HCT116 (cell line): ENCODE data around the gene SC5D. TPM values are rescaled to one million over a fixed set of nuclear protein-coding genes. Genes with fewer than 3 reads are reported as not detected.

Experiments used
- ATAC-seq: fragments of 200-7000 bp; cut with Tn5 transposase; 2 replicates; pipeline ENCODE4 v1.9.1; 2020; ENCODE audit warnings: mild to moderate bottlenecking, moderate library complexity
- BruUV-seq: library from RNA; stranded (reverse); fragments of 400-500 nt; replicated peaks from 2 replicates; lab custom pipeline; 2021; lab: Mats Ljungman, UMichigan
- CTCF ChIA-PET: fragments of 300-600 bp; sonication (Branson Sonifier 250); formaldehyde crosslinking; loops from one replicate; lab custom pipeline; 2021; ENCODE audit warnings: antibody characterized with exemption; lab: Charles Lee
- POLR2A ChIA-PET: fragments of 300-600, 350-600 bp; sonication (Branson Sonifier 250); formaldehyde crosslinking; loops from one replicate; lab custom pipeline; 2021; ENCODE audit warnings: antibody characterized with exemption; lab: Charles Lee
- RAD21 ChIA-PET, 2 experiments: fragments of 300-600 bp; sonication (Branson Sonifier 250); formaldehyde crosslinking; loops; one replicate each; lab custom pipeline; 2023; ENCODE audit warnings: low total read pairs in 2 of 2; ENCODE audit not compliant: uncharacterized antibody in 2 of 2, unreplicated experiment in 2 of 2, low non-redundant PET in 1 of 2; lab: Charles Lee
- DNase-seq: peaks from one replicate; pipeline ENCODE4 v3.0.0-alpha.2; 2010; ENCODE audit warnings: low read depth, low spot score
- H2AFZ ChIP-seq: fragments of 200-600 bp; shearing (Covaris generic), sonication (generic); 2 replicates; pipeline ENCODE4 v1.6.1; 2017; ENCODE audit warnings: low read depth, mixed run types, mixed read lengths, antibody characterized with exemption, low read length; ENCODE audit not compliant: poor library complexity, severe bottlenecking
- H3K27ac ChIP-seq: 2 replicates; pipeline ENCODE4 v1.5.1; 2012; ENCODE audit warnings: low read depth, low read length
- H3K27me3 ChIP-seq: fragments of 200-600 bp; sonication (generic); 2 replicates; pipeline ENCODE4 v1.6.1; 2016; ENCODE audit warnings: mixed run types, low read length, mixed read lengths; ENCODE audit not compliant: insufficient read depth
- H3K36me3 ChIP-seq, 2 experiments: fragments of 200-500 bp in 1 of 2; fragments of 200-600 bp in 1 of 2; sonication (Bioruptor generic) in 1 of 2; sonication (generic) in 1 of 2; 2 replicates each; pipeline versions ENCODE4 v1.5.1 to v1.6.1; 2014 to 2016; ENCODE audit warnings: low read length in 2 of 2, inconsistent platforms in 1 of 2, mixed read lengths in 1 of 2, mixed run types in 1 of 2; ENCODE audit not compliant: insufficient read depth in 2 of 2, control insufficient read depth in 1 of 2
- H3K4me1 ChIP-seq, 2 experiments: fragments of 200-600 bp in 1 of 2; sonication (generic) in 1 of 2; 2 replicates each; pipeline versions ENCODE4 v1.5.1 to v1.6.1; 2012 to 2017; ENCODE audit warnings: low read length in 2 of 2, inconsistent platforms in 1 of 2, mild to moderate bottlenecking in 1 of 2, mixed read lengths in 1 of 2, mixed run types in 1 of 2, moderate library complexity in 1 of 2; ENCODE audit not compliant: insufficient read depth in 2 of 2, control insufficient read depth in 1 of 2
- H3K4me2 ChIP-seq: fragments of 200-600 bp; sonication (generic); 2 replicates; pipeline ENCODE4 v1.6.1; 2017; ENCODE audit warnings: mixed run types, low read length, mixed read lengths
- H3K4me3 ChIP-seq, 2 experiments: fragments of 200-600 bp in 1 of 2; sonication (generic) in 1 of 2; replicated peaks in 1 of 2; 2 replicates each; pipeline ENCODE4 v1.5.1; 2011 to 2016; ENCODE audit warnings: low read length in 2 of 2, control low read depth in 1 of 2, low read depth in 1 of 2, mild to moderate bottlenecking in 1 of 2, mixed read lengths in 1 of 2, mixed run types in 1 of 2
- H3K79me2 ChIP-seq: fragments of 200-600 bp; sonication (generic); 2 replicates; pipeline ENCODE4 v1.6.1; 2017; ENCODE audit warnings: mild to moderate bottlenecking, mixed run types, low read length, moderate library complexity, mixed read lengths; ENCODE audit not compliant: insufficient read depth
- H3K9ac ChIP-seq: fragments of 200-600 bp; sonication (generic); 2 replicates; pipeline ENCODE4 v1.6.1; 2016; ENCODE audit warnings: low read length, mixed read lengths
- H3K9me2 ChIP-seq: fragments of 200-600 bp; sonication (generic), shearing (Covaris generic); 2 replicates; pipeline ENCODE4 v1.6.1; 2017; ENCODE audit warnings: mixed run types, mild to moderate bottlenecking, moderate library complexity; ENCODE audit not compliant: insufficient read depth
- H3K9me3 ChIP-seq, 2 experiments: fragments of 200-500 bp in 1 of 2; fragments of 200-600 bp in 1 of 2; sonication (Bioruptor generic) in 1 of 2; sonication (generic) in 1 of 2; 2 replicates each; pipeline ENCODE4 v1.6.1; 2014 to 2017; ENCODE audit warnings: low read length in 2 of 2, mixed read lengths in 2 of 2, inconsistent platforms in 1 of 2, low read depth in 1 of 2, mild to moderate bottlenecking in 1 of 2, mixed run types in 1 of 2, moderate library complexity in 1 of 2; ENCODE audit not compliant: control insufficient read depth in 1 of 2, insufficient read depth in 1 of 2
- H4K20me1 ChIP-seq: fragments of 200-600 bp; sonication (generic), shearing (Covaris generic); 2 replicates; pipeline ENCODE4 v1.6.1; 2017; ENCODE audit warnings: mixed run types, mild to moderate bottlenecking, moderate library complexity; ENCODE audit not compliant: insufficient read depth
- CBX3 ChIP-seq: IDR thresholded peaks from 2 replicates; pipeline ENCODE4 v1.6.1; 2012; ENCODE audit warnings: low read depth
- EGR1 ChIP-seq: IDR thresholded peaks from 2 replicates; pipeline ENCODE4 v1.6.1; 2012; ENCODE audit warnings: low read depth
- EZH2phosphoT487 ChIP-seq: fragments of 200-600 bp; IDR thresholded peaks from 2 replicates; pipeline ENCODE4 v1.6.1; 2018; ENCODE audit warnings: antibody characterized with exemption, borderline replicate concordance
- JUND ChIP-seq: IDR thresholded peaks from 2 replicates; pipeline ENCODE4 v1.6.1; 2012
- POLR2AphosphoS5 ChIP-seq: IDR thresholded peaks from 2 replicates; pipeline ENCODE4 v1.6.1; 2011; ENCODE audit warnings: mild to moderate bottlenecking, low read depth, low read length, moderate library complexity
- RAD21 ChIP-seq: IDR thresholded peaks from 2 replicates; pipeline ENCODE4 v1.6.1; 2012; ENCODE audit warnings: low read depth, mild to moderate bottlenecking
- SIN3A ChIP-seq: IDR thresholded peaks from 2 replicates; pipeline ENCODE4 v1.6.1; 2012; ENCODE audit warnings: low read depth
- TCF7L2 ChIP-seq: IDR thresholded peaks from 2 replicates; pipeline ENCODE4 v1.7.0; 2011; ENCODE audit warnings: borderline replicate concordance, inconsistent platforms; ENCODE audit not compliant: insufficient read depth, insufficient read length; ENCODE audit errors: extremely low read depth
- YY1 ChIP-seq: IDR thresholded peaks from 2 replicates; pipeline ENCODE4 v1.6.1; 2011; ENCODE audit warnings: low read length, low read depth, moderate library complexity, mild to moderate bottlenecking; ENCODE audit not compliant: insufficient replicate concordance; ENCODE audit errors: extremely low read depth
- ZFX ChIP-seq: fragments of 450-650 bp; IDR thresholded peaks from 2 replicates; pipeline ENCODE4 v1.6.1; 2017
- ZNF274 ChIP-seq: fragments of 200-500 bp; sonication (Bioruptor generic); IDR thresholded peaks from 2 replicates; pipeline ENCODE4 v1.6.1; 2014; ENCODE audit warnings: mild to moderate bottlenecking, low read depth, low read length, inconsistent platforms
- intact Hi-C: fragments of 100-400 bp; cut with micrococcal nuclease; formaldehyde crosslinking; loops from 2 replicates; pipeline ENCODE4 v1.10.0; 2022
- total RNA-seq: library from RNA; stranded (reverse); gene quantifications from one replicate; pipeline ENCODE4 v1.2.1, GENCODE V29; 2021; ENCODE audit not compliant: unreplicated experiment
- TF ChIP-seq, protein P1 (sequence below): IDR thresholded peaks from 2 replicates; pipeline ENCODE4 v1.6.1; 2012

The SC5D gene
- total RNA-seq, 1 experiment from 2014 or later = 24.1 TPM

DNA sequence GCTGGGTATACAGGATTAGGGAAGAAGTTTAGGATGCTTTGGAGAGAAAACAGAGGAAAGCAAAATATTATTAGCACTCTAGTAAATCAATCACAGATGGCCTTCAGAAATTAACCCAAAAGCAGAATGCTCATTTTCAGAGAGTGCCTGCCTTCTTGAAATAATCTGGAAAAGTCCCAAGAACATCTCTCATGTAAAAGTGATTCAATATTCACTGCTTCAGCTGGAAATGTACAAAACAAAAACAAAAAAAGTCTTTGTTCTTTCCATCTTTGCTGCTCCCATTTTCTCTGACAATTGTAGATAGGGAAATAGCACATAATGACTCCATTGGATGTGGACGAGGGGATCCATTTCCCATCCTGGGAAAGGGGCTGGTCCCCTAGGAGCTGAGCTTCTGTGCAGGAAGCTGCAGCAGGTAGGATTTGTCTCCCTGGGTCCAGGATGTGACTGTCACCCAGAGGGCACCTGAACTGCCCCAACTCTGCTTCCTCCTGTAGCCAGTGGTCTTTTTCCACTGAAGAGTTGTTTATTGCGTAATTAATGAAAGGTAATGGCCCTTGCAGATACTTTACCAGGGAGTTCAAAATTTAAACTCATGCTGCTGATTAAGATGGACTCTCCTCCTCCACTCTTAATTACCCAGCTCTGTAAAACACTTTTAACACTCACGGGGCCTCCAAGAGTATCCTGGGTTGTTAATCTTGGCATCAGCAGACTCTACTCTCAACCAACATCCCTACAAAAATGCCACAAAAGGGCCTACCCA is 57.9 kb downstream of the SC5D start:
- TF ChIP-seq YY1 (no peak), POLR2AphosphoS5 (no peak), EGR1 (no peak), JUND (no peak), CBX3 (no peak), ZNF274 (no peak), TCF7L2 (no peak), SIN3A (no peak), RAD21 (no peak), ZFX (no peak), EZH2phosphoT487 (no peak)
- TF ChIP-seq, protein P1, sequence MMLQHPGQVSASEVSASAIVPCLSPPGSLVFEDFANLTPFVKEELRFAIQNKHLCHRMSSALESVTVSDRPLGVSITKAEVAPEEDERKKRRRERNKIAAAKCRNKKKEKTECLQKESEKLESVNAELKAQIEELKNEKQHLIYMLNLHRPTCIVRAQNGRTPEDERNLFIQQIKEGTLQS = no peak
- no peaks in the 10 kb centered on the region for H3K36me3 ChIP-seq
- no peaks in the 10 kb centered on the region for H3K9me3 ChIP-seq
- peaks cover 19% of the 10 kb centered on the region for H3K27me3 ChIP-seq
- no peak overlapping the region for H3K27ac ChIP-seq
- ChIA-PET POLR2A (no interaction called here), CTCF (no interaction called here), RAD21 (no interaction called here)
- H4K20me1 ChIP-seq = no peaks in the 10 kb centered on the region
- intact Hi-C loops = no loop called here
- BruUV-seq = no TSS peak
- no peak overlapping the region for H2AFZ ChIP-seq
- no peaks in the 10 kb centered on the region for H3K9me2 ChIP-seq
- DNase-seq (no peak), ATAC-seq (no peak)
- no peaks in the 10 kb centered on the region for H3K4me1 ChIP-seq
- H3K4me2 ChIP-seq = no peak overlapping the region
- no peaks in the 10 kb centered on the region for H3K79me2 ChIP-seq
- no peak overlapping the region for H3K4me3 ChIP-seq
- H3K9ac ChIP-seq = no peak overlapping the region
